Mammary epithelial cell (primary cell): ENCODE measurements around the gene DBNDD1.

ENCODE experiments used
- EZH2 ChIP-seq: IDR thresholded peaks from 2 replicates; pipeline ENCODE4 v1.6.1; 2012; ENCODE audit warnings: low read length, inconsistent platforms, borderline replicate concordance
- TF ChIP-seq, protein P1 (sequence below), 2 donors: IDR thresholded peaks in 1 of 2; conservative IDR thresholded peaks in 1 of 2; 2 replicates each; pipeline ENCODE4 v1.5.1; 2011 to 2012; ENCODE audit warnings: inconsistent platforms in 2 of 2, low read length in 2 of 2, mild to moderate bottlenecking in 2 of 2, control low read depth in 1 of 2, low read depth in 1 of 2; ENCODE audit not compliant: insufficient read depth in 1 of 2; ENCODE audit errors: extremely low read depth in 1 of 2

DNA sequence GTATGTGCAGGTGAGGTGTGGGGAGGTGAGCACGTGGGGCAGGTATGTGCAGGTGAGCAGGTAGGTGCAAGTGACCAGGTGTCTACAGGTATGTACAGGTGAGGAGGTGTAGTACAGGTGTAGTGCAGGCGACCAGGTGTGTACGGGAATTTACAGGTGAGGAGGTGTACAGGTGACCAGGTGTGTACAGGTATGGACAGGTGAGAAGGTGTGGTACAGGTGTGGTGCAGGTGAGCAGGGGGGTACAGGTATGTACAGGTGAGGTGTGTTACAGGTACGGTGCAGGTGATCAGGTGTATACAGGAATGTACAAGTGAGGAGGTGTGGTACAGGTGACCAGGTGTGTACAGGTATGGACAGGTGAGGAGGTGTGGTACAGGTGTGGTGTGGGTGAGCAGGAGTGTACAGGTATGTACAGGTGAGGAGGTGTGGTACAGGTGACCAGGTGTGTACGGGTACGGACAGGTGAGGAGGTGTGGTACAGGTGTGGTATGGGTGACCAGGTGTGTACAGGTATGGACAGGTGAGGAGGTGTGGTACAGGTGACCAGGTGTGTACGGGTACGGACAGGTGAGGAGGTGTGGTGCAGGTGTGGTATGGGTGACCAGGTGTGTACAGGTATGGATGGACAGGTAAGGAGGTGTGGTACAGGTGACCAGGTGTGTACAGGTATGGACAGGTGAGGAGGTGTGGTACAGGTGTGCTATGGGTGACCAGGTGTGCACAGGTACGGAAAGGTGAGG lies 12.8 kb upstream of the DBNDD1 start:
- TF ChIP-seq, protein P1, sequence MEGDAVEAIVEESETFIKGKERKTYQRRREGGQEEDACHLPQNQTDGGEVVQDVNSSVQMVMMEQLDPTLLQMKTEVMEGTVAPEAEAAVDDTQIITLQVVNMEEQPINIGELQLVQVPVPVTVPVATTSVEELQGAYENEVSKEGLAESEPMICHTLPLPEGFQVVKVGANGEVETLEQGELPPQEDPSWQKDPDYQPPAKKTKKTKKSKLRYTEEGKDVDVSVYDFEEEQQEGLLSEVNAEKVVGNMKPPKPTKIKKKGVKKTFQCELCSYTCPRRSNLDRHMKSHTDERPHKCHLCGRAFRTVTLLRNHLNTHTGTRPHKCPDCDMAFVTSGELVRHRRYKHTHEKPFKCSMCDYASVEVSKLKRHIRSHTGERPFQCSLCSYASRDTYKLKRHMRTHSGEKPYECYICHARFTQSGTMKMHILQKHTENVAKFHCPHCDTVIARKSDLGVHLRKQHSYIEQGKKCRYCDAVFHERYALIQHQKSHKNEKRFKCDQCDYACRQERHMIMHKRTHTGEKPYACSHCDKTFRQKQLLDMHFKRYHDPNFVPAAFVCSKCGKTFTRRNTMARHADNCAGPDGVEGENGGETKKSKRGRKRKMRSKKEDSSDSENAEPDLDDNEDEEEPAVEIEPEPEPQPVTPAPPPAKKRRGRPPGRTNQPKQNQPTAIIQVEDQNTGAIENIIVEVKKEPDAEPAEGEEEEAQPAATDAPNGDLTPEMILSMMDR (conservative IDR thresholded peaks at IDR 0.05 in 1 of 2, IDR thresholded peaks at IDR 0.05 in 1 of 2; ENCODE audit: extremely low read depth in 1 of 2, insufficient read depth in 1 of 2, low read depth in 1 of 2, low read length in 2 of 2): no peak
- TF ChIP-seq EZH2: no peak
